Activated CD4-positive, alpha-beta T cell treated with anti-CD3 and anti-CD28 coated beads, Interleukin-2, Interleukin-6, amounts not matched to agents 100 ng/mL and 50 ng/mL, durations not matched to agents 16 hours and 8 hours (primary cell): ENCODE results near the gene OTP.
"Not testable (repeated sequence)": the region's sequence is repeated elsewhere in the genome, so short reads cannot be mapped to it uniquely, and the experiment has no call there.

ENCODE experiments used
- DNase-seq: peaks from one replicate; pipeline ENCODE4 v3.0.0-alpha.2; 2020

OTP gene

DNA sequence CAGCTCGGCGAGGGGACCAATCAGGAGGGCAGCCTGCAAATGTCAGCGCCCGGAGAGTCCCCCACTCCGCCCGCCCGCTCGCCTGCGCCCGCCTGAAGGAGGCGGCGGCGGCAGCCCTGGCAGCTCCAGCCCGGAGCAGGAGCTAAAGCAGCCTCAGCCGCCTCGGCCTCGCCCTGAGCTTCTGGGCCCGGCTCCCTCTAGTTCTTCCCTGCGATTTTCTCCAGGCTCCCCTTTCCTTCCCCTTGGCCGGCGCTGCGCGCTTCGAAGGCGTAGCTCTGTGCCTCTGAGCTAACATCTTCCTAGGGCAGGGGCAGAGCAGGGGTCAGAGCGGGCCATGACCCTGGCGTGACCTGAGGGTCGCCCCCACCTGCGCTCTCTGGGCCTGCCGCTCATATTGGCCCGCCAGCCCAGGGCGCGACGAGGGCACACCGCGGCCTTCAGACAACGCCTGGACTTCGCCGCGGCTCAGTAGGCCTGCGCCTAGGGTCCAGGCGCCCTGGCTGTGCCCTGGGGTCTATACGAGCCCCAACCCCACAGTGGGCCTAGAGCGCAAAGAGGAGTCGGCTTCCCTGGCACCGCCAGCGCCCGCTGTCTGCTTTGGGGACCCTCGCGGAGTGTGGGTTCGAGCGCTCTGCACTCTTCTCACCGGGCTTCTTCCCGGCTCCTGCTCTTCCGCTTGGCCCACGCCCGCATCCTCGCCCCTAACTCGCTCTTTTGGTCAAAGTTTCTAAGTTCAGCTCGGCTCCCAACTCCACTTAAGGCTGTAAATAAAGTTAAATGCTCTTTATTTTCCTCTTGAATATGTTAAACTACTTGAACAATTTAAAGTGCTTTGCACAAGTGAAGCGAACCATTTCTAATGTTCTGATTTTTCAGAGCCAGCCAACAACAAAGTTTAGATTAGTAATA is 504 bp upstream of the OTP start:
- DNase-seq, result no peak

DNA sequence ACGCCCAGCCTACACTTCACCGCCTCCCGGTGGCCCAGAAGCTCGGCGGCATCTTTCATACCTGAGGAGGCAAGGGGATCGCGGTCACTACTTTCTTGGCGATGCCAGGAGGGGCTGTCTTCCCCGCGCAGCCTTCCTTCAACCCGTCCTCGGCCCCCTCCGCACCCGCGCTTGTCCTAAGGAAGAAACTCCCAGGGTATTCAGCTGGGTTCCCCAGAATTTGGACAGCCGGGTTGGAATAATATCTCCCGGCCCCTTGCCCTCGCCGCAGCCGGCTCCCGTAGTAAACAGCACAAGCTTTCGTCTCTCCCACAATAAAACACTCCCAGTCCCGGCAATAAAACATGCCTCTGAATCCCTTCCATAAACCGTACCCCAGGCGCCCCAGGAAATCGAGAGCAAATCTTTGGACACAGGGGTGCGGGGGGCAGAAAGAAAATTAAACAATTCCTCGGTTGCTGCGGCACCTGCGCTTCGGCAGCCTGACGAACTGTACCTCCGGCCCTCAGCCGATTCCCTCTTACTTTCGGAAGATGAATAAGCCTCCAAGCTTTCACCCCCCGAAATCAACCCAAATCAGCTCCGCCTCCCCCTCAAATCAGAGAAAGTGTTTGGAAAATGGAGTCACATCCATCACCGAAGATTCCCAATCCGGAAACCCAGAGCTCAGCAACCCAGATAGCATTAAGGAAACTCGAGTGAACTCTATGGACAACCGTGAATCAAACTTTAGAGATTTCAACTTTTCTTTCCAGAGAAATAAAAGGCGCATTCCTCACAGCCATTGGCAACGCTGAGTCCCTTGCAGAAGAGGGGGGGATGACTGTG is 1.1 kb downstream of the OTP start:
- no peak for DNase-seq

DNA sequence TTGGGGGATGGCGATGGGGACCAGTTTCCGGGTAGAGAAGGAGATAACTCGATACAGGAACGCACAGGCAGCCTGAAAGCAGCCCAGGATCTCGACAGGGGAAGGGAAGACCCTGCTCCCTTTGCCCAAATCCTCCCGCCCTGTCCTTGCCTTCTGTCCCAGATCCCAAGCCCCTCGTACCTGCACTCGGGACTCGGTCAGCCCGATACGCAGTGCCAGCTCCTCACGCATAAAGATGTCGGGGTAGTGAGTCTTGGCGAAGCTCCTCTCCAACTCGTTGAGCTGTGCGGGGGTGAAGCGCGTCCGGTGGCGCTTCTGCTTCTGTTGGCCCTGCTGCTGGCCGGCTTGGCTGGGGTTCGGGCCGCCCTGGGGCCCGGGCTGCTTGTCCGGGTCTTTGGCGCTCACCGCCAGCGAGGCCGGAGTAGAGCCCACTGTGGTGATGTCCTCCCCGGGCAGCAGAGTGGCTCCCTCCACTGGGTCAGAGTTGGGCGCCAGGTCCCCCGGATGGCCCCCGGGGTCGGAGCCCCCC is 1.8 kb downstream of the OTP start:
- DNase-seq, result no peak

DNA sequence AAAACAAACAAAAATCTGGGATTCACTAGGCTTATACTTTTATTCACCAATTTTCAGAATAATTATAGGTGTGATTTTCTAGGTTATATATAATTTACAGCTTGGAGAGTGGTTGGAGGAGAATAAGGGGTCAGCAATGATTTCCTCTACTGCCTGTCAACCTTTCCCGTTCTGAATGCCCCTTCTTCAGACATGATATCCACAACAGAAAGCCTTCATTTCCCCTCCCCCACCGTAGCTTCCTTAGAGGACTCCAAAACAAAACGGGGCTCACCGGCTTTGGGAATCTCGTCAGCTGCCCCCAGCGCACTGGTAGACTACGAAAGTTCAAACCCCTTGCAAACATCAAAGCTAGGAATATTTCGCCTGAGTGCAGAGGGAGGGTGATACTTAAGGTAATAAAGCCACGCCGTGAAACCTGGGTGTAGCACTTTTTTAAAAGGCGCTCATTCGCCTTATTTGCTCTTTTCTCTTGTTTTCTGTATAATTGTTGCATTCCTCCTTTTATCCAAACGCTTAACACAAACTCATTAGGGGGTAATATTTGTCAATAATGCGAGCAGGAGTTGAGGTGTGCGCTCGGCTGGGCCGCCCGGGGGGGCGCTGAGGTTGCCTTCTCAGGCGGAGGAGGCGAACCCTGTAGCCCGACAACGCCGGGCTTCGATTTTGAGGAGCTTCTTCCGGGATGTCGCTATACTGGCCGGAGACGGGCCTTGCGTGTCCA is 2.4 kb downstream of the OTP start:
- DNase-seq, result no peak

DNA sequence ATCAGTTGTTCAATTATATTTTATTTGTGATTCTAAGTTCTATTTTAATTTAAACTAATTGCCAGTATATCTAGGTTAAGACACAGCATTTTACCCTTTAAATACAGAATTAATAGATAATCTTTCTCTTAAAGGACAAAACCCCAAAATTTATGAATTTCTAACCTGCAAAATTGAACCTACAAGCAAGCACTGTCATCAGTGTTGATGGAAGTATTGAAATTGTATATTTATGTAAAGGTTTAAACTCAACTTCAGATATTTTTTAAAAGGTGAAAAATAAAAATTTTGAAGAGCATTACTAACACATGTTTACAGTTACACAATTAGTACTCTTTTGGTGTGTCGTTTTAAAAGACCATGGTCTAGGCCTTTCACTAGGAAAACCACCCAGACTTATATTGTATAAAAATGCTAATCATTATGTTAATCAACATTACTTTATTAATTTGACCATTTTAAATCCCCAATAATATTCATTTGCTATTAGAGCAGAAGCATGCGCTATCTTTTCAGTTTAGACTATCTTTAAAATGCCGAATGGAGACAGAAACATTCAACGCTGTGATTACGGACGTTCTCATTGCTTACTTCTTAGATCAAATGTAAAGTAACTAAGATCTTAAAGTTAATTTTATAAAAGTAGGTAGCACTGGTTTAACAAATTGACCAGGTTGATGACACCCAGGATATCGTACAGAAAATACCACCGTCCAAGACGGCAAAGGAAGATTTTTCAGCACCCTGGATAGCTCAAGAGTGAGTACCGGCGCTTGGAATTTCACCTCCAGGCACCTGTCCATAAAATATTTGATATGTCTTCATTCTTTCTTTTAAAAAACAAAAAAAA is 3.2 kb downstream of the OTP start:
- DNase-seq, result no peak

DNA sequence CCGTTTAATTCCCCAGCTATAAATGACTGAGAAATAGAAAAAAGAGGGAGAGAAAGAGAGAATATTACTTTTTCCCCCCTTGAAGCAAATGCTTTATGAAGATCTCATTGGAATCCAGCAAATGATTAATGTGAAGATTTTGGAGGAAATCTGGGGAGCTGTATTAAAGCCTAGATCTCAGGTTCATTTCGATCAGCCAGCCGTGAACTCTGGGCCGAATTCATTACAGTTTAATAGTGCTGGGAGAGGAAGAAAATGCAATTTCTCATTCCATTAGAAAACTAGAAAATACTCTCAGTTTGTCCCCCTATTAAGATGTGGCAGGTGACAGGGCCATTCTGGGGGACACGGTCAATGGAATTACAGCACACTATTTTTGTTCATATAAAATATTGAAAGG is 4.8 kb downstream of the OTP start:
- DNase-seq, result no peak

DNA sequence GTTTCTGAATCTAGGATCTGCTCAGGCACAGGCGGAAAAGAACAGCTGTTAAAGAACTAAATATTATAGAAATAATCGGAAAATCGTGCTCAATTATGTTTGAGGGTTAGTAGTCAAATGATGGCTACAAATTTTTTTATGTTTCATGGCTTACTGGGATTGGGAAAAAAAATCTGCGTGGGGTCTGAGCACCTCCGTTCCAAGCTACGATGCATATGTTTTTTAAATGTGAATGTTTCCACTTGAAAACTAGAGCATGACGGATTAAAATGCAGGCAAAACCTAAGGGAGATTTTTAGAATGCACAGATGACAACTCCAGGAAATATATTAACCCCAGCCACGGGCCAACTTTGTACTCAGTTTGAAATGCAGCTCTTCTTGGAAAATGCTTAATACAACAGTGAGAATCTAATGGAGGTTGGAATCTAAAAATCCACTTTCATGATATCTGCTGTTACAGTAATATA is 5.3 kb downstream of the OTP start:
- no peak for DNase-seq

DNA sequence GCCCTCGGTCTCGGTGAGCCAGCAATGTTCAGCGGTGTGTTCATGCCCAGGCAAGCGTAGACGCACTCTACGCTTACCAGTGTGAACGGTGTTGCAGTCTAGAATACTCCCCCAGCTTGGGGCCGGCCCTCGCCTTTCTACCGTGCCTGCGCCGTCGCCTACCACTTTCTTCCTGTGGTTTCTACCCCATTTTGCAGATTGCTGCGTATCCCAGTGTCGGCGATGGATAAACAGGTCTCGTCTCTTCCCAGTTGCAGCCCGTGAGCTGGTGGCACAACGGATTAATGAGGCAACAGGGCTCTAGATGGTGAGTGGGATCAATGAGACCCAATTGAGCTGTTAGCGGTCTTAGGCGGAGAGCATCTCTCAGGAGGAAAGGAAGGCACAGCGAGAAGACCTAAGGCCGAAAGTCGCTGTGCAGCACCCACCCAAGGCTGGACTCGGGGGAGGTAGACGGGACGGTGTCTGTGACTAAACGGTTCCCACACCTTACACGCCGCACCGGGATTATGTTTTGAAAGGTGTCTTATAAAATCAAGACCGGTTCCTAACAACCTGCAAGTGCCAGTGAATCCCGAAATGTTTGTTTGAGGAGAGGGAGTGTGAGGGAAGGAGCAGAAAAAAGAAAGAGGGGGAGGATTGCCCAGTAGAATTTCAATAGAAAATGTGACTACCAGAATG is 5.8 kb downstream of the OTP start:
- no peak for DNase-seq

DNA sequence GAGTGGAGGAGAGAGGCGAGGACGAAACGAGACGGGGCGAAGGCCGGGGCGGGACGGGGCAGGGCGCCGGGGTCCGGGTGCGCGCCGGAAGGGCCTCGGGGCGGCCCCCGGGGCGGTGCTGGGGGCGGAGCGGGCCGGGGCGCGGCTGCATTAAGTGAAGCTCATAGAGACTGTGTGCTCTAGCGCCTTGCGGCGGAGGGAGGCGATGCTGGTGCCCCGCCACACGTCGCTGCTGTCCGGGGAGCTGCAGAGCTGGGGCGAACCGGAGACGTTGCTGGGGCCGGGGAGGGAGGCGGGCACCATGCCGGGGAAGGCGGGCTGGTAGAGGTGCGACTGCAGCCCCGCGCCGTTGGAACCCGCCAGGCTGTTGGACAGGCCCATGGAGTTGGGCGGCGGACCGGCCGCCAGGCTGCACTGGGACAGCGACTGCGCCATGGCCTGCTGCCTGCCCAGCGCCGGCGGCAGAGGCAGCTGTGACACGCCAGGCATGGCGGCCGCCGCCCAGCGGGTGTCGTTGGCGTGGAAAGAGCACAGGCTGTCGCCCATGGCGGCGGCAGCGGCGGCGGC is 8.3 kb downstream of the OTP start:
- DNase-seq, result peak; percentile 74

DNA sequence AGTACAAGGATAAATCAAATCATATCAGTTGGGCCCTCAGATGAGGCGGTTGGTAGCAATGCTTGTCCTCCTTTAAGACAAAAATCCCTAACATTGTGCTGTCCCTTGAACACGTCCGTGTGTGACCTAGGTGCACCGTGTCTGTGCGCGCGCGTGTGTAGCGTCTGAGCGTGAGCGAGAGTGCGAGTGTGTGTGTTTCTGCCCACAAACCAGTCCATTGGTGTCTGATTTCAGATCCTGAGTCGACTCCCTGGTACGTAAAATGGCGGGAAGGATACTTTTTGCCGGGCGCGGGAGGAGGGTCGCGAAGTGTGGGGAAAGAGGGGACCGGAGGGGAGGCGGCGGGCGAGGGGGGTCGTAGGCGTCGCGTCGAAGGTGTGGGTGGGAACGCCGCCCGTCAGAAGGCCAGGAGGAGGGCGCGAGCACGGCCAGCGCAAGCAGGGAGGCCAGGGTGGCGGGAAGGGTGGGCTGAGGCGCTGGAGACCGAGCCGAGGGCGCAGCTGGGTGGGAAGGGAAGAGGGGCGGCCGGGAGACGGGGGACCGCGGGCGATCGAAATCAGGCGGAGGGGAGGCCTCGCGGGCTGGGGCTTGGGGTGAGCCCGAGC is 8.9 kb downstream of the OTP start:
- no peak for DNase-seq

DNA sequence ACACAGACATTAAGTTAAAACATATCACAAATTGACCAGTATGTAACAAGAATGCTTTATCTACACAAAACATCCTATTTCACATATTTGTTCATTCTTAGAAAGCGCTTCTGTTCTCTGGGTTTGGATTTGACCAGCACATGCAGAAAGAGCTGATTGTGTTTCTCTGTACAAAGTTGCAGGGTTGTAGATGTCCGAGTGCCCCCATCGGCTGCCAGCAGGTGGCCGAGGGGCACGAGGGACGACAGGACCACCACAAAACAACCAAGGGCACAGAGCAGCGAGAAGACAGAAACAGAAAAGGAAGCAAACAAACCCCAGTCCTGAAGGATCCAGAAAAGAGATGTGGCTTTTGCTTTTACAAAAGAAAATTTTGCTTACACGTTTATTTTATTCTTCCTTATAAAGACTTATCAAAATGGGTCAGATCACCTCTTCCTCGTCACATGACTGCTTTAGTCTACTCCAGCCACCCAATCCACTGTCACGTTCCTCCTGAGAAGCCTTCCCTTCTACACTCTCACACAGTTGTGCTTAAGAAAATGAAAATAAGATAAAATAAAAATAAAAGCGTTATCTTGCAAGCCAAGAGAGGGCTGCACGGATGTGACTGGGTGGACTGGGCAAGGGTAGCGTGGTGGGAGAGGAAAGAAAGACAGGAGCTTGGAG is 9.5 kb downstream of the OTP start:
- no peak for DNase-seq

DNA sequence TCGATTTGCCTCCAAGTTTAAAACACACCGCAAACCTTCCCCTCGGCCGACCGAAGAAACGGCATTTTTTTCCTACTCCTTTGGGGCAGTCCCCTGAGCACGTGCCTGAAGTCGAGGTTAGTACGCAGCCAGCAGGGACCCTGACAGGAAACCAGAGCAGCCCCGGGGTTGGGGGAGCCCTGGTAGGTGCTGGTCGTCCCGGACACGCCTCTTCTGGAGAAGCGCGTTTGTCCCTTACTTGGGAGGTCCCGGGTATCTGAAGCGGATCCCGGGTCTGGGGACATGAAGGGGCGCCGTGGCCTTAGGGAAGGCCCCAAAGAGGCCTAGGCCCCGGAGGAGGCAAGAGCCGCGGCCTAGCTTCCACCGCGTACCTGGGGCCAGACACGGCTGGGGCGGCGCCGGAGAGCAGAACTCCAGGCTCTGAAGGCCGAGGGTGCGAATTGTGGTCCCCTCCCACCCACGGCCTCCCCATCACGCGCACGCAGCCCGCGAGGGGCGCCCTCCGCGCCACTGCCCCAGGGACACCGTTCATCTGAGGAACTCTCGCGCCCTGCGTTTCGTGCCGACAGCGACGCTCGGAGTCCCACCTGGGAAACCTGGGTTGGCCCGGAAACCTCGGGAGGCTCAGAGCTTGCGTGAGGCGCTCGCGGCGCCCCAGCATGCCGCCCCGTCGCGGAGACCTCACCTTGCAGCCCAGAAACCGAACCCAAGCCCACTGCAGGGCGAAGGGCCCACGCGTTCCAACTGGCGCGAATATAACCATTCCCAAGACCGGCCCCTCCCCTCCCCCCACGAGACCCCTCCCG is 10.4 kb downstream of the OTP start:
- DNase-seq, result no peak

DNA sequence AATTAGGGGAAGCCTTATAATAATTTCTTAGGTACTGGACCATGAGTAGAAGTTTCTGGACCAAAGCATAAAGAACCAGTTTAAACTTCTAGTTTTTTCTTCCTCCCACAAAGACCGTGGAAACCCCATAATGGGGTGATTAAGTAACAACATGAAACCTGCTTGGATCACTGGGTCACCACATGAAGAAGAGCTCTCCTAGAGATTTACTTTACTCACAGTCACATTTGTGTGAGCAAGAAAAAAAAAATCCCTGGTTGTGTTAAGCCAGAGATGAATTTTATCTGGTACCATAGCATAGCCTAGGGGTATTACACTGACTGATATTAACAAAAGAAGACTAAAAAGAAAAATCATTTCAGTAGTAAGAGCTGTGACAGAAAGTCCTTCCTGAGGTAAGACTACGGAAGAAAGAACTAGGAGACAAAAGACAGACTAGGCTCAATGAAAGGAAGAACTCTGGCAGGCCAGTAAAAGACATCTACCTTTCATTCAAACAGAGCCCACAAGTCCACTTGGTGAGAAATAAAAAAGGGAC is 15.2 kb downstream of the OTP start:
- DNase-seq, result no peak

DNA sequence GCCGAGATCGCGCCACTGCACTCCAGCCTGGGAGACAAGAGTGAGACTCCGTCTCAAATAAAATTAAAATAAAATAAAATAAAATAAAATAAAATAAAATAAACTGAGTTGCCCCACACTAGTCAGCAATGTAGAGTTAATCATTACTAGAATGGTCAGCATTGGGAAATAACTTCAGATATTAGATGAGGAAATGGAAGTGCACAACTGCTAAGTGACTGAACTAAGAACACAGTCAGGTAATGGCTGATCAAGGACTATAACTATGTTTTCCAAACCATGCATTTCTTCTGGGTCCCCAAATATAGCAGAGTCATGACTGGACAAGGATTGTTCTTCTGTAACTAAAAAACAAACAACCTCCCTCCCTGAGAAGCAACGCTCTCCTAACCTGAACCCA is 17.1 kb downstream of the OTP start:
- no peak for DNase-seq

DNA sequence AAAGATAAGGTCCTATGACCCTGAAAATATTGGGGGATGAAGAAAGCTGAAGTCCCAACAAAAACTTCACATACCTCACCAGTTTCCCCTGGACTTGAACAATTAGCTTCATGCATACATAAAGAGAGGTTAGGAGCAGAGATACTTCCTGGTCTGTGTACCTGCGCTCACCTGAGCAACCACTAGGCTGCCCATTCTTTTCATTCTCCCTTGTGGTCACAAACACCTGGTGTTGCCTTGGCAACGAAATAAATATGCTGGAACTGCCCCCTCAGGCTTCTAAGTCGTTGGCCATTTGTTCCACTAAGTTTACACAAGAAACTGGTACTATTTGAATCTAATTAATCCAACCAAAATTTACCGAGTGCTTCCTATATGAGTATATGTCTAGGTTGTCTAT is 18.1 kb downstream of the OTP start:
- no peak for DNase-seq

DNA sequence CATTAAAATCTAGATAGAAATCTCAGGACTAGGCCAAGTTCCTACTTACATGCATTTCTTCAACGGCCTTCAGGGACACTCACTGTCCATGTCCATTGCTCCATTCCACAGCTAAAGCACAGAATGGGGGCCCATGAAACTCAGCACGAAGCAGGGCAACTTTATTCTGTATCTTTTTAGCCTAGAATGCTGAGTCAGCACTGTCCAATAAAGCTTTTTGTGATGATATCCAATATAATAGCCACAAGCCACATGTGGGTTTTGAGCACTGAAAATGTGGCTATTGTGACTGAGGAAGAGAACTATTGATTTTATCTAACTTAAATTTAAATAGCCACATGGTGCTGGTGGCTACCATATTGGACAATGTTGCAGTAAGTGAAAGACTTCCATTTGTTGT is 21.6 kb downstream of the OTP start:
- no peak for DNase-seq

DNA sequence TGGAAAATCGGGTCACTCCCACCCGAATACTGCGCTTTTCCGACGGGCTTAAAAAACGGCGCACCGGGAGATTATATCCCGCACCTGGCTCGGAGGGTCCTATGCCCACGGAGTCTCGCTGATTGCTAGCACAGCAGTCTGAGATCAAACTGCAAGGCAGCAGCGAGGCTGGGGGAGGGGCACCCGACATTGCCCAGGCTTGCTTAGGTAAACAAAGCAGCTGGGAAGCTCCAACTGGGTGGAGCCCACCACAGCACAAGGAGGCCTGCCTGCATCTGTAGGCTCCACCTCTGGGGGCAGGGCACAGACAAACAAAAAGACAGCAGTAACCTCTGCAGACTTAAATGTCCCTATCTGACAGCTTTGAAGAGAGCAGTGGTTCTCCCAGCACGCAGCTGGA is 29.6 kb downstream of the OTP start:
- not testable (repeated sequence) for DNase-seq

DNA sequence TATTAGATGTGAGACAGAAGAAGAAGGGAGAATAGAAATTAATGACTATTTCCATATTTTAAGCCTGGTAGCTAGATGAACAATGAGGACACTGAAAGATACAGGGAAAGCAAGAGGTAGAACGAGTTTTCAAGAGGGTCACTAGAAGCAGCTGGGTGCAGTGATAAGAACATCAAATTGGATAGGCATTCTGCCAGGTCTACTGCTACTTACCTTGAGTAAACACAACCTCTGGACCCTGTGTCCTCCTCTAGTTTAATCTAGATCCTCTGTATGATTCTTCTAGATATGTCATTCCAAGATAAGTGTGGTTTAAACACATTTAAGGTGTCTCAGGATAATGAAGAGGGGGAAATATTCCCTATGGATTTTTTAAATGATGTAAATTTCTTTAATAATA is 31.2 kb downstream of the OTP start:
- DNase-seq, result no peak

DNA sequence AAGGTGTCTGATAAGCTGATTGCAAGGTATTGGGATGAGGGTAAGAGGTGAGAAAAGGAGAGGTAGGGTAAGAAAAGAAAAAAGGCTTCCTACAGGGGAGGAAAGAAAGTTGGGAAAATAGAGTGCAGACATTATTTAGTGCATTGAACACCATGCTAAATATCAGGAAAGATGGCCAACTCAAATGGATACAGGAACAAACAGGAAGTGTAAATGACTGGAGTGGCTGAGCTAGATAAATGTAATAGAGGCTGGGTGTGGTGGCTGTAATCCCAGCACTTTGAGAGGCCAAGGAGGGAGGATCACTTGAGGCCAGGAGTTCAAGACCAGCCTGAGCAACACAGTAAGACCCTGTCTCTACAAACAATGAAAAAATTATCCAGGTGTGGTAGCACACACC is 32.2 kb downstream of the OTP start:
- DNase-seq, result no peak
